ENCODE results near the gene SLC30A7.
"Not testable (repeated sequence)": the region's sequence is repeated elsewhere in the genome, so short reads cannot be mapped to it uniquely, and the experiment has no call there.

The SLC30A7 gene

DNA sequence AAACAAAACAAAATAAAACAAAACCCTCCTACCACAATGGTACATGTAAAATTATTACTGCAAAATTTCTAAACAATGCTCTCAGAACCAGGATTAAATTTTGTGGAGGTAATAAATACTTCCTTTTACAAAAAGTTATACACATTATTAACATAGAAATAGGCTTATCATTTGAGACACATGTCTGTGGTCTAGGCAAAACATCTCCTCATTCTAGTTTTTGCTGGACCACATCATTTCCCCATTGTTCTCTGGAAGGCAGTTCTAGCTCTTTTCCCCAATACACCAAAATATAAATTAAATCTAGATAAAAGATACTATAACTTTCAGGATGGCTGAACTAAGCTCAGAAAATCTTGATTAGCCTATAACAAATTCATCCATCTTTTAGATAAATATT is 19.6 kb upstream of the SLC30A7 start:
- Histone ChIP-seq H3K4me3 (no peak overlapping the region), H3K27ac (no peak overlapping the region)
- TF ChIP-seq, protein P1, sequence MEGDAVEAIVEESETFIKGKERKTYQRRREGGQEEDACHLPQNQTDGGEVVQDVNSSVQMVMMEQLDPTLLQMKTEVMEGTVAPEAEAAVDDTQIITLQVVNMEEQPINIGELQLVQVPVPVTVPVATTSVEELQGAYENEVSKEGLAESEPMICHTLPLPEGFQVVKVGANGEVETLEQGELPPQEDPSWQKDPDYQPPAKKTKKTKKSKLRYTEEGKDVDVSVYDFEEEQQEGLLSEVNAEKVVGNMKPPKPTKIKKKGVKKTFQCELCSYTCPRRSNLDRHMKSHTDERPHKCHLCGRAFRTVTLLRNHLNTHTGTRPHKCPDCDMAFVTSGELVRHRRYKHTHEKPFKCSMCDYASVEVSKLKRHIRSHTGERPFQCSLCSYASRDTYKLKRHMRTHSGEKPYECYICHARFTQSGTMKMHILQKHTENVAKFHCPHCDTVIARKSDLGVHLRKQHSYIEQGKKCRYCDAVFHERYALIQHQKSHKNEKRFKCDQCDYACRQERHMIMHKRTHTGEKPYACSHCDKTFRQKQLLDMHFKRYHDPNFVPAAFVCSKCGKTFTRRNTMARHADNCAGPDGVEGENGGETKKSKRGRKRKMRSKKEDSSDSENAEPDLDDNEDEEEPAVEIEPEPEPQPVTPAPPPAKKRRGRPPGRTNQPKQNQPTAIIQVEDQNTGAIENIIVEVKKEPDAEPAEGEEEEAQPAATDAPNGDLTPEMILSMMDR (IDR thresholded peaks at IDR 0.05), result no peak
- DNase-seq (ENCODE audit: low spot score), result no peak

DNA sequence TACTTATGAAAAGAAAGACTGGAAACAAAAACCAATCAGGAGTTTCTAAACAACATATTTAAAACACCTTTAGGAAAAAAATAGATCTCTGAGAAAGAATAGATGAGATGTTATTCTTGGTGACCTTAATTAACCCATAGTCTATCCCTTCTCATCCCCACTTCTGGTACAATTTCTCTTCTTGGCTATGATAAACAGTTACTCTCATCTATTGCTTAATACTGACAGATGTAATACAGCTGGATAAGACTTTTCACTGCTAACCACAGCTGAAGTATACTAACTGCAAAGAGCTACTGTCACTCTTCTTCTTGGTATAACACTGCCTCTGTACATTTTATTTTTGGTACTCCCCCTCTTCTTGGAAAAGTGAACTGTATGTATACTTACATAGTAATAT is 16.5 kb upstream of the SLC30A7 start:
- no peak overlapping the region for H3K4me3 ChIP-seq
- no peak overlapping the region for H3K27ac ChIP-seq
- TF ChIP-seq, protein P1 (IDR thresholded peaks at IDR 0.05), result no peak
- no peak for DNase-seq (ENCODE audit: low spot score)

DNA sequence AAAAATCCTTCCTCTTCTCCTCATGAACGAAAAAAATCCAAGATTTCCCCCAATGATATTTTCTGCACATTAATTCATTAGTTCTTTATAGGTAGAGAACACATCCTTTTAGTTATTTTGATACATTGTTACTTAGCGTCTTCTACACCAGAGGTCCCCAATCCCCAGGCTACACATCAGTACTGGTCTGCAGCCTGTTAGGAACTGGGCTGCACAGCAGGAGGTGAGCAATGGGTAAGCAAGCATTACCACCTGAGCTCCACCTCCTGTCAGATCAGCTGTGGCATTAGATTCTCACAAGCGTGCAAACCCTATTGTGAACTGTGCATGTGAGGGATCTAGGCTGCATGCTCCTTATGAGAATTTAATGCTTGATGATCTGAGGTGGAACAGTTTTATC is 14.2 kb upstream of the SLC30A7 start:
- Histone ChIP-seq H3K27ac (no peak overlapping the region), H3K4me3 (no peak overlapping the region)
- no peak for DNase-seq (ENCODE audit: low spot score)
- TF ChIP-seq, protein P1 (IDR thresholded peaks at IDR 0.05), result no peak

DNA sequence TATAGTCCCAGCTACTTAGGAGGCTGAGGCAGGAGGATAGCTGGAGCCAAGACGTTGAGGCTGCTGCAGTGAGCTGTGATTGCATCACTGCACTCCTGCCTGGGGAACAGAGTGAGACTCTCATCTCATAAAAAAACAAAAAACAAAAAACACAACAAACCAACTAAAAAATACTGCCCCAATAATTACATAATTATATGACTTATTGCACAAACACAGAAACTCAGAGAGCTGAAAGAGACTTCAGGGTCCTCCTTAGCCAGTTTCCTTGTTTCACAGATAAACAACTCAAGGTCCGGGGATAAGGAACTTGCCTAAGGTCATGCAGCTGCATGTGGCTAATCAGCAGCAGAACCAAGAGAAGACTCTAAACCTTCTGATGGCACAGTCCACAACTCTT is 13.2 kb upstream of the SLC30A7 start:
- no peak for DNase-seq (ENCODE audit: low spot score)
- TF ChIP-seq, protein P1 (IDR thresholded peaks at IDR 0.05), result no peak
- Histone ChIP-seq H3K4me3 (no peak overlapping the region), H3K27ac (no peak overlapping the region)

DNA sequence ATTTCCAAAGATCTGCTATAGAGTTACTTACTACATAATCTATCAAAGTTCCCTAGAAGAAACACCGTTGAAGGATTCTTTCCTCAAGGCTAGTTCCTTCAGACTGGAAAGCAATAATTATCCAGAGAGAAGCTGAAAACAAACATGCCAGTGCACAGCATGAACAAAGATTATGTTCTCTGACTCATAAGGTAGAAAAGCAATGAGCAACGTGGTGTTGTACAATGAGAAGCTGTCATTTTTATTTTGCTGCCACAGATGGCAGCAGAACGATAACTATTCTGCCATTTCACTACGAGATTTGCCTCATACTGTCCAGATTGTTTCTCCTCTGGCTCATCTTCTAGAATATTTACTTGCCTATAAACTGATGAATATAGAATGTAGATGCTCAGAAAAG is 11.9 kb upstream of the SLC30A7 start:
- DNase-seq (ENCODE audit: low spot score), result no peak
- no peak overlapping the region for H3K4me3 ChIP-seq
- TF ChIP-seq, protein P1 (IDR thresholded peaks at IDR 0.05), result no peak
- H3K27ac ChIP-seq, result no peak overlapping the region

DNA sequence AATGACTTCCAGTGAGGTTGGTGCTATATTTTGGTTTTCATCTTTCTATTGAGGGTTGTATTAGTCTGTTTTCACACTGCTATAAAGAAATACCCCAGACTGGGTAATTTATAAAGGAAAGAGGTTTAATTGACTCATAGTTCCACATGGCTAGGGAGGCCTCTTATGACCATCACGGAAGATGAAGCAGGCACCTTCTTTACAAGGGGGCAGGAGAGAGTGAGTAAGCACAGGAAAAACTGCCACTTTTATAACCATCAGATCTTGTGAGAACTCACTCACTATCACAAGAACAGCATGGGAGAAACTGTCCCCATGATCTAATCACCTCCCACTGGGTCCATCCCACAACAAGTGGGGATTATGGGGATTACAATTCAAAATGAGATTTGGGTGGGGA is 6.9 kb upstream of the SLC30A7 start:
- H3K27ac ChIP-seq, H3K4me3 ChIP-seq: not testable (repeated sequence)

DNA sequence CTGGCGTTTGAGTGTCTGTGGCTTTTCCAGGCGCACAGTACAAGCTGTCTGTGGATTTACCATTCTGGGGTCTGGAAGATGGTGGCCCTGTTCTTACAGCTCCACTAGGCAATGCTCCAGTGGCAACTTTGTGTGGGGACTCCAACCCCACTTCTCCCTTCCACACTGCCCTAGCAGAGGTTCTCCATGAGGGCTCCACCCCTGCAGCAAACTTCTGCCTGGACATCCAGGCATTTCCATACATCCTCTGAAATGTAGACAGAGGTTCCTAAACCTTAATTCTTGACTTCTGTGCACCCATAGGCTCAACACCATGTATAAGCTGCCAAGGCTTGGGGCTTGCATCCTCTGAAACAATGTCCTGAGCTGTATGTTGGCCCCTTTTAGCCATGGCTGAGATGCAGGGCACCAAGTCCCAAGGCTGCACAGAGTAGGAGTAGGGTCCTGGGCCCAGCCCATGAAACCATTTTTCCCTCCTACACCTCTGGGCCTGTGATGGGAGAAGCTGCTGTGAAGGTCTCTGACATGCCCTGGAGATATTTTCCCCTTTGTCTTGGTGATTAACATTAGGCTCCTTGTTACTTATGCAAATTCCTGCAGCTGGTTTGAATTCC is 5.9 kb upstream of the SLC30A7 start:
- H3K27ac ChIP-seq; H3K4me3 ChIP-seq; DNase-seq (ENCODE audit: low spot score): not testable (repeated sequence)

More for the DNA sequence above, 6.9 kb upstream of the SLC30A7 start:
- not testable (repeated sequence) for DNase-seq (ENCODE audit: low spot score)

DNA sequence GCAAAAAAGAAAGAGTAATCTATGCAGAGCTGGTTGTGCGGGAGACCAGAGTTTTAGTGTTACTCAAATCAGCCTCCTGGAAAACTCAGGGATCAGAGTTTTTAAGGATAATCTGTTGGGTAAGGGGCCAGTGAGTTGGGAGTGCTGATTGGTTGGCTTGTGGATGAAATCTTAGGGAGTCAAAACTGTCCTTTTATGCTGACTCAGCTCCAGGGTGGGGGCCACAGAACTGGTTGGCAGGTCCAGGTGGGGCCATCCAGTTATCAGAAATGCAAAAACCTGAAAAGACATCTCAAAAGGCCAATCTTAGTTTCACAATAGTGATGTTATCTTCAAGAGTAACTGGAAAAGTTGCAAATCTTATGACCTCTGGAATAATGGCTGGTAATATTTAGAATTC is 4.5 kb upstream of the SLC30A7 start:
- Histone ChIP-seq H3K4me3 (no peak overlapping the region), H3K27ac (no peak overlapping the region)
- TF ChIP-seq, protein P1 (IDR thresholded peaks at IDR 0.05), result no peak
- DNase-seq (ENCODE audit: low spot score), result no peak

Measured in coronary artery (tissue), 2 donors.